Heart right ventricle (tissue), 16 donors: ENCODE results near the gene MYO18B. TPM values are rescaled to one million over a fixed set of nuclear protein-coding genes. Genes with fewer than 3 reads are reported as not detected.
"Not testable (repeated sequence)": the region's sequence is repeated elsewhere in the genome, so short reads cannot be mapped to it uniquely, and the experiment has no call there.

Experiments used
- ATAC-seq, 8 donors: fragments of 200-7000 bp; cut with Tn5 transposase; one replicate each; pipeline ENCODE4 v1.9.1; 2020; ENCODE audit warnings: mild to moderate bottlenecking in 8 of 8, moderate library complexity in 8 of 8, moderate number of reproducible peaks in 1 of 8
- DNase-seq, 2 donors: peaks; one replicate each; pipeline ENCODE4 v3.0.0-alpha.2; 2020
- H3K27ac ChIP-seq, 10 donors: fragments of 200-600 bp; sonication (generic) in 2 of 10; one replicate each; pipeline versions ENCODE4 v1.5.0 to v1.8.0; 2020 to 2022; ENCODE audit warnings: mild to moderate bottlenecking in 3 of 10
- H3K27me3 ChIP-seq, 7 donors: fragments of 200-600 bp; one replicate each; pipeline ENCODE4 v1.8.0; 2021 to 2022; ENCODE audit warnings: mild to moderate bottlenecking in 2 of 7
- H3K36me3 ChIP-seq, 9 donors: fragments of 200-600 bp; sonication (generic) in 1 of 9; one replicate each; pipeline versions ENCODE4 v1.5.0 to v1.8.0; 2020 to 2022; ENCODE audit warnings: mild to moderate bottlenecking in 2 of 9
- H3K4me1 ChIP-seq, 9 donors: fragments of 200-600 bp; sonication (generic) in 1 of 9; one replicate each; pipeline versions ENCODE4 v1.5.0 to v1.8.0; 2020 to 2022; ENCODE audit warnings: mild to moderate bottlenecking in 4 of 9
- H3K4me3 ChIP-seq, 10 donors: fragments of 200-600 bp; sonication (generic) in 2 of 10; one replicate each; pipeline versions ENCODE4 v1.5.0 to v1.8.0; 2020 to 2022; ENCODE audit warnings: mild to moderate bottlenecking in 7 of 10, moderate library complexity in 2 of 10
- H3K9me3 ChIP-seq, 11 donors: fragments of 200-600 bp in 10 of 11; sonication (generic) in 2 of 11; one replicate each; pipeline versions ENCODE4 v1.5.0 to v1.8.0; 2013 to 2022; ENCODE audit warnings: mild to moderate bottlenecking in 2 of 11, control low read depth in 1 of 11, moderate library complexity in 1 of 11
- WGBS, 2 donors: extraction: QIAGEN DNeasy Blood & Tissue Kit; methylation state at CpG; one replicate each; pipeline ENCODE4 v1.1.7; 2013; ENCODE audit warnings: inconsistent platforms in 1 of 2; 5-methylcytosine and 5-hydroxymethylcytosine counted together
- intact Hi-C, 10 donors: fragments of 100-400 bp; cut with DNase I; formaldehyde crosslinking; loops; one replicate each; pipeline versions ENCODE4 v1.11.1 to v1.14.2; 2022
- polyA plus RNA-seq, 2 donors: library from polyadenylated mRNA; stranded (reverse); fragments of 200-250 nt; gene quantifications; one replicate each; pipeline ENCODE4 v1.2.3, GENCODE V29; 2013
- total RNA-seq, 10 donors: library from RNA; stranded (reverse); fragmentation: NEBNext Ultra II Directional in 3 of 10; extraction: Animal tissue kit (Norgen Biotek cat#: 25700) in 3 of 10; gene quantifications; one replicate each; pipeline versions ENCODE4 v1.2.1 to v1.2.4, GENCODE V29; 2021 to 2023
- TF ChIP-seq, protein P1 (sequence below), 9 donors: fragments of 200-600 bp; sonication (generic) in 2 of 9; IDR thresholded peaks; one replicate each; pipeline versions ENCODE4 v1.5.0 to v1.8.0; 2021 to 2022; ENCODE audit warnings: antibody characterized with exemption in 9 of 9, mild to moderate bottlenecking in 5 of 9, moderate library complexity in 1 of 9
- donor health status: Arrhythmogenic right ventricular cardiomyopathy.
- donor health status: ischemic (EF 13 %, LVEDD 7.1; RV severe dilation, severe dysfunction).
- donor health status: healthy with polysubstance abuse.
- donor health status: DM: no; HTN: yes; CAD: no.
- donor health status: DM: no; HTN: no; CAD: no.
- donor health status: ischemic (EF 25% LVEDD 6.9; RV normal size, moderate dysfunction).
- donor health status: ischemic (EF 25% LVEDD 5.7; RV mildly dilated, moderate dysfunction).
- donor health status: healthy.
- donor health status: DM: yes; HTN: yes; CAD: no.
- donor health status: Ischemic cardiomyopathy.
- donor health status: ischemic (EF 35%, LVEDD 5.7; RV mildly dilated, moderate dysfunction).
- donor health status: nonischemic (EF 11% LVEDD 7.7; RV severe dilation, severe dysfunction).
- donor health status: DM: yes; HTN: yes; CAD: no.
- donor health status: PGD.
- donor health status: ischemic (EF 29% LVEDD 5.4; RV normal size, mild dysfunction).
- donor health status: nonischemic (EF 23%, LVEDD 6.1; RV moderate dilation, normal function).

Gene MYO18B
- total and polyA plus RNA-seq, 12 donors: 111 to 407 (median 210) TPM

- TF ChIP-seq, protein P1, sequence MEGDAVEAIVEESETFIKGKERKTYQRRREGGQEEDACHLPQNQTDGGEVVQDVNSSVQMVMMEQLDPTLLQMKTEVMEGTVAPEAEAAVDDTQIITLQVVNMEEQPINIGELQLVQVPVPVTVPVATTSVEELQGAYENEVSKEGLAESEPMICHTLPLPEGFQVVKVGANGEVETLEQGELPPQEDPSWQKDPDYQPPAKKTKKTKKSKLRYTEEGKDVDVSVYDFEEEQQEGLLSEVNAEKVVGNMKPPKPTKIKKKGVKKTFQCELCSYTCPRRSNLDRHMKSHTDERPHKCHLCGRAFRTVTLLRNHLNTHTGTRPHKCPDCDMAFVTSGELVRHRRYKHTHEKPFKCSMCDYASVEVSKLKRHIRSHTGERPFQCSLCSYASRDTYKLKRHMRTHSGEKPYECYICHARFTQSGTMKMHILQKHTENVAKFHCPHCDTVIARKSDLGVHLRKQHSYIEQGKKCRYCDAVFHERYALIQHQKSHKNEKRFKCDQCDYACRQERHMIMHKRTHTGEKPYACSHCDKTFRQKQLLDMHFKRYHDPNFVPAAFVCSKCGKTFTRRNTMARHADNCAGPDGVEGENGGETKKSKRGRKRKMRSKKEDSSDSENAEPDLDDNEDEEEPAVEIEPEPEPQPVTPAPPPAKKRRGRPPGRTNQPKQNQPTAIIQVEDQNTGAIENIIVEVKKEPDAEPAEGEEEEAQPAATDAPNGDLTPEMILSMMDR (IDR thresholded peaks at IDR 0.05): no peak
- Histone ChIP-seq H3K27me3 (no peaks in the 10 kb centered on the region), H3K4me1 (peaks cover 0 to 20% (median 7%) of the 10 kb centered on the region in 9 donors), H3K9me3 (no peaks in the 10 kb centered on the region), H3K4me3 (no peak overlapping the region), H3K27ac (no peak overlapping the region), H3K36me3 (peaks cover 0 to 41% (median 0%) of the 10 kb centered on the region in 9 donors)
- DNase-seq (no peak), ATAC-seq (peak in 5 of 8 donors; percentile 51 to 85 (median 73))
- WGBS, 2 donors: 67 to 69% methylated on average over 5 of the region's 5 CpGs
- intact Hi-C loops: loop anchor here in 5 of 10 donors (5.0 to 10.0 kb wide), 3 partner anchors 66 to 161 kb away; no protein-coding TSS in a partner anchor
Measured at GRCh38 chr22:25706197-25706596, 35.8 kb upstream of the MYO18B start.

DNA sequence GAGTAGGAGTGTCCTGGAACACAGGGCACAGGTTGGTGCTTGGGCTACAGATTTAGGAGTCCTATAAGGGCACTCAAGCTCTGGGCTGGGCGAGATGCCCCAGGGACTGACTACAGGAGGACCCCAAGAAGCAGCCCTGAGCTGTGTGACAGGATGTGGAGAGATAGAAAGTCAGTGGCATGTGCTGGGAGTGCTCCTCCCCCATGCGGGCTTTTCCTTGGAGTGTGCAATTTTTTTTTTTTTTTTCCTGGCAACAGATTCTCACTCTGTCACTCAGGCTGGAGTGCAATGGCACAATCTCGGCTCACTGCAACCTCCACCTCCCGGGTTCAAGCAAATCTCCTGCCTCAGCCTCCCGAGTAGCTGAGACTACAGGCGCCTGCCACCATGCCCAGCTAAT, 33.6 kb upstream of the MYO18B start:
- not testable (repeated sequence) for H3K4me3 ChIP-seq, H3K27me3 ChIP-seq, DNase-seq, H3K9me3 ChIP-seq, H3K27ac ChIP-seq
- peaks cover 0 to 52% (median 0%) of the 10 kb centered on the region in 9 donors for H3K36me3 ChIP-seq
- peak in 1 of 8 donors; percentile 53 for ATAC-seq
- H3K4me1 ChIP-seq: peaks cover 0 to 13% (median 0%) of the 10 kb centered on the region in 9 donors
- intact Hi-C loops: loop anchor here in 5 of 10 donors (5.0 to 10.0 kb wide), 3 partner anchors 64 to 164 kb away; no protein-coding TSS in a partner anchor
- 79 to 80% methylated on average over 6 of the region's 6 CpGs for WGBS, 2 donors

DNA sequence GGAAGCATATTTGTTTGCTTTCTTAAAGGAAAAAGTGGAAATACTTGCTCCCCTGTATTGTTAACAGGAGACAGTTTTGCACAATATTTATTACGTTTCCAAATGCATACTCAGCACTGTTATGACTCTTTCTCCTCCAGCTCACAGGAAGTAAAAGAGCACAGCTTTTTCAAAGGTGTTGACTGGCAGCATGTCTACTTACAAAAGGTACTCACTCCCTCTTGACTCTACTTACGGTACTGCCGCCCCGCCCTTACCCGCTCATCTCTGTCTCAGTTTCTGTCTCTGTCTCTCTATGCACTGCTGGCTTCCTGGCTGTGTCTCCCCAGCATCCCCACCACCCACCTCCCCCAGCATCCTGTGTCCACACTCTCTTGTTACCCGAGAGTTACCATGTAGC, 32.2 kb upstream of the MYO18B start:
- Histone ChIP-seq H3K36me3 (peaks cover 0 to 44% (median 0%) of the 10 kb centered on the region in 9 donors), H3K9me3 (no peaks in the 10 kb centered on the region), H3K4me1 (peaks cover 0 to 12% (median 0%) of the 10 kb centered on the region in 9 donors), H3K27ac (no peak overlapping the region), H3K4me3 (no peak overlapping the region), H3K27me3 (no peaks in the 10 kb centered on the region)
- intact Hi-C loops: loop anchor here in 6 of 10 donors (5.0 to 10.0 kb wide), 3 partner anchors 63 to 165 kb away; no protein-coding TSS in a partner anchor
- TF ChIP-seq, protein P1 (IDR thresholded peaks at IDR 0.05): no peak
- WGBS, 2 donors: 87 to 88% methylated on average over 6 of the region's 6 CpGs
- ATAC-seq: no peak
- no peak for DNase-seq

DNA sequence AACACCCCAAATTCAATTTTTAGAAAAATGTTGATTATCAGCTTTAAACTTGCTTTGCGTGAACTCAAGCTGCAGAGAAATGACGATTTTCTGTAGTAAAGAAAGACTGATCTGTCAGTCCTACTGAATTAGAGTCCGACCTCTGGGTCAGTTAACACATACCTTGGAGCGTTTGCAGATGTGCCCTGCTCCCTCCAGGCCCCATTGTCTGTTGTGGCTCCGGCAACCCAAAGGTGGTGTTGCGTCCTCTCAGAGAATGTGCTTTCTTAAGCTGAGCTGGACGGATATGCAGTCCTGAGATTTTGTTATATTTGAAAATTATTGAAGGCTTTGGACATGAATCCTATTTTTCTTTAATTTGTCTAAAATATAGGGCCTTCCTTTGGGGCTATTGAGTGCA, 31.5 kb upstream of the MYO18B start:
- Histone ChIP-seq H3K4me3 (no peak overlapping the region), H3K27me3 (no peaks in the 10 kb centered on the region), H3K4me1 (peaks cover 0 to 5% (median 0%) of the 10 kb centered on the region in 9 donors), H3K36me3 (peaks cover 0 to 47% (median 0%) of the 10 kb centered on the region in 9 donors), H3K9me3 (no peaks in the 10 kb centered on the region), H3K27ac (no peak overlapping the region)
- WGBS, 2 donors: 90 to 94% methylated on average over 7 of the region's 7 CpGs
- TF ChIP-seq, protein P1 (IDR thresholded peaks at IDR 0.05): no peak
- no peak for ATAC-seq
- intact Hi-C loops: loop anchor here in 1 of 10 donors (5.0 kb wide), 1 partner anchor 62 kb away; no protein-coding TSS in a partner anchor
- no peak for DNase-seq

DNA sequence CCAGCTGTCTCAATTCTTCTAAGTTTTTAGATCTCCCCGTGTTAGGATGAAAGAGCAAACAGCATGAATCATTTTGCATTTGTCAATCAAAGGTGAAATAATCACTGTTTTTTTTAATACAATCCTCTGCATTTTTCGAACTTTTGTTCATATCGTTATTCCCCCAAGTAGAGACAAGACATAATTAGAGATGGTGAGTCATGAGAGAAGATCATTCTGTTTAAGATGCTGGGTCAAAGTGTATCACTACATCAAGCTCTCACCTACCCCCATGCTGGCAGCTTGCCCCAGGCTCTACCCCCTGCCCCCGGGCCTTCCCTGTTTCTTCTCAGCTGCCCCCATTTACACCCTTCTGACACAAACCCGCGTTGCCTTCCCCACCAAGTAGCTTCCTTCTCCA, 30.5 kb upstream of the MYO18B start:
- intact Hi-C loops: loop anchor here in 1 of 10 donors (5.0 kb wide), 1 partner anchor 61 kb away; no protein-coding TSS in a partner anchor
- Histone ChIP-seq H3K9me3 (no peaks in the 10 kb centered on the region), H3K27ac (no peak overlapping the region), H3K4me3 (no peak overlapping the region), H3K36me3 (peaks cover 0 to 51% (median 0%) of the 10 kb centered on the region in 9 donors), H3K27me3 (no peaks in the 10 kb centered on the region), H3K4me1 (no peaks in the 10 kb centered on the region)
- DNase-seq: no peak
- TF ChIP-seq, protein P1 (IDR thresholded peaks at IDR 0.05): no peak
- no peak for ATAC-seq
- 77 to 83% methylated on average over 6 of the region's 6 CpGs for WGBS, 2 donors
